ENCODE measurements around the gene COMP.

GRCh38 chr19:18759995-18760426, 31.1 kb downstream of the COMP start:
- no peak for TF ChIP-seq CTCF (IDR thresholded peaks at IDR 0.05)
- TF ChIP-seq POLR2AphosphoS5 (IDR thresholded peaks at IDR 0.05), result no peak
- no peak for TF ChIP-seq POLR2A (IDR thresholded peaks at IDR 0.05)
